HG03039 (cell line): Measurements from ENCODE around the gene ST6GALNAC2.
"Not testable (repeated sequence)": the region's sequence is repeated elsewhere in the genome, so short reads cannot be mapped to it uniquely, and the experiment has no call there.

ENCODE experiments used
- ATAC-seq: cut with Tn5 transposase; IDR thresholded peaks from one replicate; pipeline ENCODE4 v1.9.1; 2021; ENCODE audit warnings: mild to moderate bottlenecking, moderate library complexity; ENCODE audit not compliant: unreplicated experiment

ST6GALNAC2 gene

GRCh38 chr17:76585649-76586593 lies at the start of gene ST6GALNAC2:
Gene ST6GALNAC2, minus strand, starts transcription at chr17:76585860. Its CDS starts 52 bp downstream, at chr17:76585808.
- no peak for ATAC-seq

- no peak for ATAC-seq
Measured at GRCh38 chr17:76635039-76635438, 49.4 kb upstream of the ST6GALNAC2 start.

GRCh38 chr17:76633628-76634328 lies 48.1 kb upstream of the ST6GALNAC2 start:
- no peak for ATAC-seq

- ATAC-seq = no peak
Measured at GRCh38 chr17:76631821-76632565, 46.3 kb upstream of the ST6GALNAC2 start.

GRCh38 chr17:76630151-76630550 lies 44.5 kb upstream of the ST6GALNAC2 start:
- no peak for ATAC-seq

GRCh38 chr17:76627510-76627909 lies 41.9 kb upstream of the ST6GALNAC2 start:
- ATAC-seq = no peak

- no peak for ATAC-seq
Measured at GRCh38 chr17:76626442-76626841, 40.8 kb upstream of the ST6GALNAC2 start.

- ATAC-seq = no peak
Measured at GRCh38 chr17:76625496-76625895, 39.8 kb upstream of the ST6GALNAC2 start.

GRCh38 chr17:76623271-76624146 lies 37.8 kb upstream of the ST6GALNAC2 start:
- ATAC-seq = no peak

- no peak for ATAC-seq
Measured at GRCh38 chr17:76617838-76618237, 32.2 kb upstream of the ST6GALNAC2 start.

- no peak for ATAC-seq
Measured at GRCh38 chr17:76614912-76615617, 29.4 kb upstream of the ST6GALNAC2 start.

- ATAC-seq = not testable (repeated sequence)
Measured at GRCh38 chr17:76614064-76614759, 28.6 kb upstream of the ST6GALNAC2 start.

GRCh38 chr17:76612977-76613851 lies 27.6 kb upstream of the ST6GALNAC2 start:
- no peak for ATAC-seq

- no peak for ATAC-seq
Measured at GRCh38 chr17:76612465-76612864, 26.8 kb upstream of the ST6GALNAC2 start.

GRCh38 chr17:76611758-76612157 lies 26.1 kb upstream of the ST6GALNAC2 start:
- no peak for ATAC-seq

- not testable (repeated sequence) for ATAC-seq
Measured at GRCh38 chr17:76611080-76611749, 25.6 kb upstream of the ST6GALNAC2 start.

GRCh38 chr17:76606685-76607084 lies 21.0 kb upstream of the ST6GALNAC2 start:
- not testable (repeated sequence) for ATAC-seq
